GM19023 (cell line): ENCODE measurements around the gene ATP5MC2.

Experiments used
- ATAC-seq: cut with Tn5 transposase; IDR thresholded peaks from one replicate; pipeline ENCODE4 v1.9.1; 2021; ENCODE audit warnings: mild to moderate bottlenecking, moderate library complexity; ENCODE audit not compliant: unreplicated experiment

Gene ATP5MC2

GRCh38 chr12:53616950-53617349 is 58.9 kb downstream of the ATP5MC2 start:
- no peak for ATAC-seq
